ENCODE measurements around the gene STKLD1.

The STKLD1 gene

DNA sequence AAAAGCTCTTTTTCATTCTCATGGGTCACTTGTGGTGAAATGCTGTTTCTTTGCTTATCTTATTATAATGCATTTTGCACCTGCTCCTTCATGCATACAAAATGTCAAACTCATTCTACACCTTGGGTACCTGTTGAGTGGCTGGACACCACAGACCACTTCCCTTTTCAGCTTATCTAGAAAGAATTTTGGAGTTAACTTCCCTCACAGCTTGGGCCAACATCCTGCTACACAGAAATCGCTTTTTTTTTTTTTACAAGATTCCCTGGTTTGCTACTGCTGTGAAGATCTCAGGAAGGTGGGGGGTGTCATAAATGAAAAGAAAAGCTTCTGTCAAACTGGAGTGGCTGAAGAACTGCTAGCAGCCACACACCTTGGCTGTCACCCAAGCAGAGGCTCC, 39.0 kb downstream of the STKLD1 start:
- Mint-ChIP-seq H3K4me3 (no peak overlapping the region), H3K27ac (peak overlapping the region; percentile 63), H3K36me3 (peaks cover 17% of the 10 kb centered on the region), H3K9me3 (peaks cover 3% of the 10 kb centered on the region), H3K4me1 (peaks cover 27% of the 10 kb centered on the region), H3K27me3 (no peaks in the 10 kb centered on the region)
- no peak for DNase-seq (ENCODE audit: low spot score in 2 of 2)
- no peak for ATAC-seq (ENCODE audit: low read depth)

DNA sequence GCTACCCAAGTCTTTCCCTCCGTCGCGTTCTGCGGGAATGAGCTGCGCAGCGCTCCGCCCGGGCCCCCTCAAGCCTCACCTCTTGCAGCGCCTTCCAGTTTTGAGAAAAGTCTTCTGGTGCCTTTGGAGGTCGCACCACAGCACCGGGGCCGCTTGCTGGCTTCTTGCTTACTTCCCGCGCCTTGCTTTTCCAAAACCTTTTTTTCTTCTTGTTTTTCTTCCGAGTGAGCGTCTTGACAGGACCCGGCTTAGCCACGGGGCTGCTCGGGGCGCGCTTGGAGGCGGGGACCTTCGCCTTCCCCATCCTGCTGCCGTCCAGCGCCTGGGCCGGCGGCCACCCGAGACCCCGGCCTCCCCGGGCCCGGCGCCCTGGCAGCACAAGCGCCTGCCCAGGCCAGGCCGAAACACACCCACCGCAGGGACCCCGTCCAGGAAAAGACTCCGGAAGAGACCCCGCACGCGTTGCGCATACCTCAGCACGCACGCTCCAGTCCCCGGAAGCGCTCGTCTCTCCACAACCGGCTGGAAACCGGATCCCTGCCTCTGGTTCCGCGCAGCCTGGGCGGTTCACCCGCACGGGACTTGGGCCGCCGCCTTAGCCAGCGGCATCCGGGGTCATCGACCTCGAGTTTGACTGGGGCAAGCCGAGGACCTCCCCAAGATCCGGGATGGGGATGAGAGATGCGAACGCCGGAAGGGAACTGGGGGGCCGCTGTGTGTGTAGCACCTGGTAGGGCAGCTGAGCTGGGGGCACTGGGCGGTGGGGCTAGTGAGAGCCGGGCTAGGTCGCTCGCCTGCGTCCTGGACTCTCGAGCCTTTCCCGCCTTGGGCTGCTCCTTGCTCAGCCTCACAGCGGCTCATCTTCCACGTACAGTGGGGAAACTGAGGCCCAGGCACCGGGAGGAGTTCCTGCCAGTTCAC, 41.6 kb downstream of the STKLD1 start, which contains the start of gene REXO4:
TSS of gene REXO4 (minus strand) at position 470 of the 921 bp plus-strand sequence. CDS start at position 304, 166 bp downstream.
- Mint-ChIP-seq H3K9me3 (peaks cover 3% of the 10 kb centered on the region), H3K27ac (peak within 1 kb of the TSS; percentile 93), H3K27me3 (no peaks in the 10 kb centered on the region), H3K4me3 (peak within 1 kb of the TSS; percentile 93), H3K36me3 (peaks cover 9% of the 10 kb centered on the region), H3K4me1 (peaks cover 40% of the 10 kb centered on the region)
- peak; percentile 63 for ATAC-seq (ENCODE audit: low read depth)
- peak; percentile 76 to 93 for DNase-seq (ENCODE audit: low spot score in 2 of 2)

- H3K4me3 Mint-ChIP-seq: peak overlapping the region; percentile 93
- DNase-seq (ENCODE audit: low spot score in 2 of 2) (no peak), ATAC-seq (ENCODE audit: low read depth) (no peak)
- H3K9me3 Mint-ChIP-seq: peaks cover 3% of the 10 kb centered on the region
- peaks cover 40% of the 10 kb centered on the region for H3K4me1 Mint-ChIP-seq
- peaks cover 7% of the 10 kb centered on the region for H3K36me3 Mint-ChIP-seq
- H3K27ac Mint-ChIP-seq: peak overlapping the region; percentile 93
- H3K27me3 Mint-ChIP-seq: no peaks in the 10 kb centered on the region
Observed at GRCh38 chr9:133419005-133419404, 42.8 kb downstream of the STKLD1 start.

- Mint-ChIP-seq H3K9me3 (peaks cover 3% of the 10 kb centered on the region), H3K27ac (peak overlapping the region; percentile 99), H3K4me1 (peaks cover 35% of the 10 kb centered on the region), H3K36me3 (peaks cover 4% of the 10 kb centered on the region), H3K27me3 (no peaks in the 10 kb centered on the region), H3K4me3 (no peak overlapping the region)
- ATAC-seq (ENCODE audit: low read depth): peak; percentile 82
- peak; percentile 51 to 74 for DNase-seq (ENCODE audit: low spot score in 2 of 2)
Observed at GRCh38 chr9:133420392-133420827, 44.2 kb downstream of the STKLD1 start.

GRCh38 chr9:133421615-133422542, 45.7 kb downstream of the STKLD1 start, which contains the start of gene ADAMTS13:
Gene ADAMTS13, plus strand, starts transcription at chr9:133422367. Its CDS starts 77 bp downstream, at chr9:133422444.
- ATAC-seq (ENCODE audit: low read depth) (peak; percentile 25), DNase-seq (ENCODE audit: low spot score in 2 of 2) (no peak)
- Mint-ChIP-seq H3K27ac (peak within 1 kb of the TSS; percentile 99), H3K4me1 (peaks cover 26% of the 10 kb centered on the region), H3K9me3 (peaks cover 3% of the 10 kb centered on the region), H3K36me3 (peaks cover 4% of the 10 kb centered on the region), H3K27me3 (no peaks in the 10 kb centered on the region), H3K4me3 (no peak within 1 kb of the TSS)

GRCh38 chr9:133423216-133423615, 47.0 kb downstream of the STKLD1 start:
- DNase-seq (ENCODE audit: low spot score in 2 of 2) (no peak), ATAC-seq (ENCODE audit: low read depth) (no peak)
- H3K4me3 Mint-ChIP-seq: no peak overlapping the region
- peaks cover 26% of the 10 kb centered on the region for H3K4me1 Mint-ChIP-seq
- peaks cover 4% of the 10 kb centered on the region for H3K36me3 Mint-ChIP-seq
- peaks cover 3% of the 10 kb centered on the region for H3K9me3 Mint-ChIP-seq
- H3K27ac Mint-ChIP-seq: no peak overlapping the region
- no peaks in the 10 kb centered on the region for H3K27me3 Mint-ChIP-seq

DNA sequence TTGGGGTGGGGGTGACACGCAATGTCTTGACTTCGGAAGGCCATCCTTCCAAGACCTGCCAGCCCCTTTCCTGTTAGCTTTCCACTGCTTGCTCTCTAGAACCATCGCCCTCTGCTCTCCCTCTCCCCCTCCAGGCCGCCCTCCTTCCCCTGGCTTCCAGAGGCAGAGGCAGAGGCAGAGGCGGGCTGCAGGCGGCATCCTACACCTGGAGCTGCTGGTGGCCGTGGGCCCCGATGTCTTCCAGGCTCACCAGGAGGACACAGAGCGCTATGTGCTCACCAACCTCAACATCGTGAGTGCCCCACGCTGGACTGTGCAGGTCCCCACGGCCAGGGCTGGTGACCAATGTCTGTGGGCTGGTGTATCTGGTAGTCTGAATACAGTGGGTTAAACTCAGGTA, 48.0 kb downstream of the STKLD1 start:
- H3K4me3 Mint-ChIP-seq: no peak overlapping the region
- no peak for DNase-seq (ENCODE audit: low spot score in 2 of 2)

DNA sequence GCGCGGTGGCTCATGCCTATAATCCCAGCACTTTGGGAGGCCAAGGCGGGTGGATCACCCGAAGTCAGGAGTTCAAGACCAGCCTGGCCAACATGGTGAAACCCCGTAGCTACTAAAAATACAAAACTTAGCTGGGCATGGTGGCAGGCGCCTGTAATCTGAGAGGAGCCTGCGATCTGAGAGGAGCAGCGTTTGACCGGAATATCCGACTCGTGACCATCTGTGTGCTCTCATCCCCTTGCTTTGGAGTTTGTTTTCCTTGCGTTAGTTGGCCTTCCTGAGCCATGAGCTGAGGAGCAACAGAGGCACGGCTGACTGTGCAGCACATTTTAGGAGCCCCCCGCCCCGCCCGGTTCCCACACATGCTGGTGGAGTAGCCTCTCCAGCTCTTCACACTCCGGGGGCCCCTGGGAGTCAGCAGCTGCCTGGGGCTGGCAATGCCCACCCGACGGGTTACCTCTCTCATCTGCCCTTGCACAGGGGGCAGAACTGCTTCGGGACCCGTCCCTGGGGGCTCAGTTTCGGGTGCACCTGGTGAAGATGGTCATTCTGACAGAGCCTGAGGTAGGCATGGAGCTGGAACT, 49.0 kb downstream of the STKLD1 start:
- Mint-ChIP-seq H3K27ac (no peak overlapping the region), H3K27me3 (peaks cover 2% of the 10 kb centered on the region), H3K4me1 (peaks cover 20% of the 10 kb centered on the region), H3K36me3 (no peaks in the 10 kb centered on the region), H3K9me3 (no peaks in the 10 kb centered on the region), H3K4me3 (no peak overlapping the region)
- ATAC-seq (ENCODE audit: low read depth) (no peak), DNase-seq (ENCODE audit: low spot score in 2 of 2) (no peak)

More for the DNA sequence above, 48.0 kb downstream of the STKLD1 start:
- H3K9me3 Mint-ChIP-seq: peaks cover 2% of the 10 kb centered on the region
- H3K36me3 Mint-ChIP-seq: peaks cover 2% of the 10 kb centered on the region
- H3K4me1 Mint-ChIP-seq: peaks cover 19% of the 10 kb centered on the region
- no peak overlapping the region for H3K27ac Mint-ChIP-seq
- no peaks in the 10 kb centered on the region for H3K27me3 Mint-ChIP-seq
- ATAC-seq (ENCODE audit: low read depth): no peak

DNA sequence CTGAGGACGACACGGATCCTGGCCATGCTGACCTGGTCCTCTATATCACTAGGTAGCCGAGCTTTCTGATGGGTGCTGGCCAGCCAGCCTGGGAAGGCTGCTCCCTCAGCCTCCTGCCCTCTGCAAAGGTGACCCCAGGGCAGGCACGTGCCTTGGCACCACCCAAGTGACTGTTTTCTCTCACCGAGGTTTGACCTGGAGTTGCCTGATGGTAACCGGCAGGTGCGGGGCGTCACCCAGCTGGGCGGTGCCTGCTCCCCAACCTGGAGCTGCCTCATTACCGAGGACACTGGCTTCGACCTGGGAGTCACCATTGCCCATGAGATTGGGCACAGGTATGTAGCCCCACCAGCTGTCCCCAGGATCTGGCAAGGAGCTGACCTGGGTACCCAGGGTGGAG, 49.8 kb downstream of the STKLD1 start:
- DNase-seq (ENCODE audit: low spot score in 2 of 2): no peak
- H3K9me3 Mint-ChIP-seq: no peaks in the 10 kb centered on the region
- no peak overlapping the region for H3K27ac Mint-ChIP-seq
- ATAC-seq (ENCODE audit: low read depth): no peak
- H3K36me3 Mint-ChIP-seq: no peaks in the 10 kb centered on the region
- peaks cover 2% of the 10 kb centered on the region for H3K27me3 Mint-ChIP-seq
- peaks cover 15% of the 10 kb centered on the region for H3K4me1 Mint-ChIP-seq
- no peak overlapping the region for H3K4me3 Mint-ChIP-seq

- peaks cover 2% of the 10 kb centered on the region for H3K27me3 Mint-ChIP-seq
- DNase-seq (ENCODE audit: low spot score in 2 of 2) (no peak), ATAC-seq (ENCODE audit: low read depth) (no peak)
- H3K27ac Mint-ChIP-seq: no peak overlapping the region
- peaks cover 8% of the 10 kb centered on the region for H3K4me1 Mint-ChIP-seq
- no peaks in the 10 kb centered on the region for H3K9me3 Mint-ChIP-seq
- H3K36me3 Mint-ChIP-seq: no peaks in the 10 kb centered on the region
- peak overlapping the region; percentile 66 for H3K4me3 Mint-ChIP-seq
Observed at GRCh38 chr9:133427658-133428348, 51.6 kb downstream of the STKLD1 start.

DNA sequence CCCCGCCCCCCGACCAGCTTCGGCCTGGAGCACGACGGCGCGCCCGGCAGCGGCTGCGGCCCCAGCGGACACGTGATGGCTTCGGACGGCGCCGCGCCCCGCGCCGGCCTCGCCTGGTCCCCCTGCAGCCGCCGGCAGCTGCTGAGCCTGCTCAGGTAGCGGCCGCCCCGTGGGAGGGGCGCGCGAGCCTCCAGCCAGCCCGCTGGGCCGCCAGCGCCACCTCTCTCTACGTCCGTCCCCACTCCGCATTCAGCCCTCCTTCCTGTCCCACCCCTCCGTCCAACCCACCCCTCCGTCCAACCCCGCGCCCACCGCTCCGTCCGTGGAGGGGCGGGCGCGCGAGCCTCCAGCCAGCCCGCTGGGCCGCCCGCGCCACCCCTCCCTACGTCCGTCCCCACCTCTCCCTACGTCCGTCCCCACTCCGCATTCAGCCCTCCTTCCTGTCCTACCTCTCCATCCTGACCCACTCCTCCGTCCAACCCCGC, 52.5 kb downstream of the STKLD1 start:
- Mint-ChIP-seq H3K36me3 (no peaks in the 10 kb centered on the region), H3K27me3 (peaks cover 2% of the 10 kb centered on the region), H3K27ac (no peak overlapping the region), H3K4me3 (peak overlapping the region; percentile 78), H3K9me3 (no peaks in the 10 kb centered on the region), H3K4me1 (peaks cover 8% of the 10 kb centered on the region)
- DNase-seq (ENCODE audit: low spot score in 2 of 2): no peak
- peak; percentile 46 for ATAC-seq (ENCODE audit: low read depth)

- Mint-ChIP-seq H3K4me1 (peaks cover 8% of the 10 kb centered on the region), H3K27ac (peak overlapping the region; percentile 17), H3K36me3 (no peaks in the 10 kb centered on the region), H3K4me3 (peak overlapping the region; percentile 87), H3K9me3 (no peaks in the 10 kb centered on the region), H3K27me3 (peaks cover 2% of the 10 kb centered on the region)
- no peak for ATAC-seq (ENCODE audit: low read depth)
- DNase-seq (ENCODE audit: low spot score in 2 of 2): no peak
Observed at GRCh38 chr9:133429214-133429613, 53.0 kb downstream of the STKLD1 start.

DNA sequence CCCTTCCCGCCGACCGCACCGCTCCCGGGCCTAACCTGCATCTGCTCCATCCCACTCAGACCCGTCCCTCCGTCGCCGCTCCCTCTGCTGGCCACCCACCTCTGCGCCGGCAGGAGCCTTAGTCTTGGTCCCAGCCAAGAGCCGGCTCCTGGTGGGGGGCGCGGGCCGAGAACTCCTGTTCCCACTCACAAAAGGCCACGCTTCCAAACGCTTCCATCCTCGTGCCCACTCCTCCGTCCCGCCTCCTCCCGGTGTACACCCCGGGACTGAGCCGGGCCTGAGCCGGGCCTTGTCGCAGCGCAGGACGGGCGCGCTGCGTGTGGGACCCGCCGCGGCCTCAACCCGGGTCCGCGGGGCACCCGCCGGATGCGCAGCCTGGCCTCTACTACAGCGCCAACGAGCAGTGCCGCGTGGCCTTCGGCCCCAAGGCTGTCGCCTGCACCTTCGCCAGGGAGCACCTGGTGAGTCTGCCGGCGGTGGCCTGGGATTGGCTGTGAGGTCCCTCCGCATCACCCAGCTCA, 53.5 kb downstream of the STKLD1 start:
- DNase-seq (ENCODE audit: low spot score in 2 of 2): no peak
- H3K4me1 Mint-ChIP-seq: peaks cover 8% of the 10 kb centered on the region
- H3K36me3 Mint-ChIP-seq: no peaks in the 10 kb centered on the region
- peak overlapping the region; percentile 87 for H3K4me3 Mint-ChIP-seq
- peak; percentile 74 for ATAC-seq (ENCODE audit: low read depth)
- H3K27ac Mint-ChIP-seq: peak overlapping the region; percentile 17
- H3K27me3 Mint-ChIP-seq: peaks cover 2% of the 10 kb centered on the region
- no peaks in the 10 kb centered on the region for H3K9me3 Mint-ChIP-seq

Data from memory B cell (primary cell).